Uterus (tissue), 4 donors: ENCODE data around the gene EXOSC1. TPM values are rescaled to one million over a fixed set of nuclear protein-coding genes. Genes with fewer than 3 reads are reported as not detected.
"Not testable (repeated sequence)": the region's sequence is repeated elsewhere in the genome, so short reads cannot be mapped to it uniquely, and the experiment has no call there.

Source experiments
- DNase-seq, 2 donors: peaks; one replicate each; pipeline ENCODE4 v3.0.0-alpha.2; 2019 to 2020
- H3K27ac ChIP-seq, 2 donors: fragments of 200-600 bp; sonication (generic); 1 replicate in 1 of 2; 2 replicates in 1 of 2; pipeline ENCODE4 v1.5.1; 2016 to 2018
- H3K27me3 ChIP-seq, 2 donors: fragments of 200-600 bp; sonication (generic); one replicate each; pipeline ENCODE4 v1.5.1; 2018 to 2019; ENCODE audit warnings: control low read depth in 1 of 2
- H3K36me3 ChIP-seq, 2 donors: fragments of 200-600 bp; sonication (generic); one replicate each; pipeline ENCODE4 v1.5.1; 2019; ENCODE audit warnings: control low read depth in 1 of 2
- H3K4me1 ChIP-seq, 2 donors: fragments of 200-600 bp; sonication (generic); one replicate each; pipeline ENCODE4 v1.5.1; 2018 to 2019; ENCODE audit warnings: control low read depth in 1 of 2
- H3K4me3 ChIP-seq, 2 donors: fragments of 200-600 bp; sonication (generic); 1 replicate in 1 of 2; 2 replicates in 1 of 2; pipeline ENCODE4 v1.5.1; 2018 to 2019; ENCODE audit warnings: mild to moderate bottlenecking in 1 of 2
- H3K9me3 ChIP-seq, 2 donors: fragments of 200-600 bp; sonication (generic); one replicate each; pipeline ENCODE4 v1.5.1; 2019; ENCODE audit warnings: control low read depth in 1 of 2
- POLR2A ChIP-seq, 2 donors: fragments of 450-650 bp; IDR thresholded peaks; one replicate each; pipeline ENCODE4 v1.6.1; 2016; ENCODE audit warnings: antibody characterized with exemption in 2 of 2, mild to moderate bottlenecking in 1 of 2, moderate library complexity in 1 of 2
- intact Hi-C: fragments of 100-400 bp; cut with DNase I; formaldehyde crosslinking; loops from one replicate; pipeline ENCODE4 v1.15.1; 2023; ENCODE audit warnings: low total_unique reads
- total RNA-seq, 4 donors: library from RNA; depleted of rRNA in 3 of 4; stranded (reverse); fragments of >200 nt in 3 of 4; gene quantifications; one replicate each; pipeline versions ENCODE4 v1.1.0 to v1.2.4, GENCODE V29; 2014 to 2023
- TF ChIP-seq, protein P1 (sequence below), 4 experiments: fragments of 200-600 bp in 2 of 4; fragments of 450-650 bp in 2 of 4; sonication (generic) in 2 of 4; IDR thresholded peaks; one replicate each; pipeline ENCODE4 v1.5.1; 2016 to 2019; ENCODE audit warnings: antibody characterized with exemption in 4 of 4, mild to moderate bottlenecking in 2 of 4, moderate library complexity in 1 of 4
- donor health status: DM: yes; HTN: yes; CAD: no.

EXOSC1 gene
- total RNA-seq, 4 donors from 2014 or later: 26.7 to 349 (median 48.3) TPM

DNA sequence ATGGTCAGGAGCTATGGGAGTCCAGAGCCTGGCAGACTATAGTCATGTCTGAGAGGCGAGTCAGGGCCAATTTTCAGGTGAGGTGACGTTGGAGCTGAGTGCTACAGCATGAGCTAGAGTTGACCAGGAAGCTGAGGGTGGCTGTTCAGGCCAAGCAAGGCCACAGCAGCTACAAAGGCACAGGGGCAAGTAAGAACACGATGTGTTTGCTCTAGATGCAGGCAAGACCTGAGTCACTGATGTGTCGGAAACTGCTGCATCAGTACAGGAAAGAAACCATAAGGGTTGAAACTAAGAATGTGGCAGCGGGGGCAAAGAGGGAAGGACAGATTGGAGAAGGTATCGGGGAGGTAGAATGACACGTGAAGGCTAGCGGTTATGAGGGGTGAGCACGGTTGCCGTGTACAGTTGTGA lies 32.9 kb downstream of the EXOSC1 start:
- TF ChIP-seq, protein P1, sequence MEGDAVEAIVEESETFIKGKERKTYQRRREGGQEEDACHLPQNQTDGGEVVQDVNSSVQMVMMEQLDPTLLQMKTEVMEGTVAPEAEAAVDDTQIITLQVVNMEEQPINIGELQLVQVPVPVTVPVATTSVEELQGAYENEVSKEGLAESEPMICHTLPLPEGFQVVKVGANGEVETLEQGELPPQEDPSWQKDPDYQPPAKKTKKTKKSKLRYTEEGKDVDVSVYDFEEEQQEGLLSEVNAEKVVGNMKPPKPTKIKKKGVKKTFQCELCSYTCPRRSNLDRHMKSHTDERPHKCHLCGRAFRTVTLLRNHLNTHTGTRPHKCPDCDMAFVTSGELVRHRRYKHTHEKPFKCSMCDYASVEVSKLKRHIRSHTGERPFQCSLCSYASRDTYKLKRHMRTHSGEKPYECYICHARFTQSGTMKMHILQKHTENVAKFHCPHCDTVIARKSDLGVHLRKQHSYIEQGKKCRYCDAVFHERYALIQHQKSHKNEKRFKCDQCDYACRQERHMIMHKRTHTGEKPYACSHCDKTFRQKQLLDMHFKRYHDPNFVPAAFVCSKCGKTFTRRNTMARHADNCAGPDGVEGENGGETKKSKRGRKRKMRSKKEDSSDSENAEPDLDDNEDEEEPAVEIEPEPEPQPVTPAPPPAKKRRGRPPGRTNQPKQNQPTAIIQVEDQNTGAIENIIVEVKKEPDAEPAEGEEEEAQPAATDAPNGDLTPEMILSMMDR (IDR thresholded peaks at IDR 0.05): no peak
- no peak for TF ChIP-seq POLR2A (IDR thresholded peaks at IDR 0.05)
- no peak for DNase-seq
- H3K4me3 ChIP-seq: no peak overlapping the region
- H3K9me3 ChIP-seq: no peaks in the 10 kb centered on the region
- H3K27me3 ChIP-seq: no peaks in the 10 kb centered on the region
- H3K36me3 ChIP-seq: no peaks in the 10 kb centered on the region
- H3K27ac ChIP-seq: no peak overlapping the region
- intact Hi-C loops: no loop called here
- H3K4me1 ChIP-seq: no peaks in the 10 kb centered on the region

DNA sequence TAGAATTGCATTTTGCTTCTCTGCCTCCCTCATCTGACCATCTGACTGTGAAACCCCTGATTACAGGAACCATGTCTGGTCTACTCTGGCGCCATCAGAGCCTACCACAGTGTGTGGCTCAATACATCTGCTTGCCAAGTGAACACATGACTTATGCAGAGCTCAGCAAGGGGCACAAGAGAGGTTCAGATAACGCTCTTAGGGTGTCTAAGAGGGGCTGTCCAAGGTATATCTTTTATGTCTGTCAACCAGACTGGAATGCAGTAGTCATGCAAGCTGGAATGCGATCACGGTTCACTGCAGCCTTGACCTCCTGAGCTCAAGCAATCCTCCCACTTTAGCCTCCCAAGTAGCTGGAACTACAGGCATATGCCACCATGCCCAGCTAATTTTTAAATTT lies 34.4 kb downstream of the EXOSC1 start:
- no peaks in the 10 kb centered on the region for H3K36me3 ChIP-seq
- H3K27ac ChIP-seq: no peak overlapping the region
- no peak for TF ChIP-seq POLR2A (IDR thresholded peaks at IDR 0.05)
- TF ChIP-seq, protein P1 (IDR thresholded peaks at IDR 0.05): no peak
- no peak for DNase-seq
- H3K27me3 ChIP-seq: no peaks in the 10 kb centered on the region
- no peak overlapping the region for H3K4me3 ChIP-seq
- no peaks in the 10 kb centered on the region for H3K4me1 ChIP-seq
- H3K9me3 ChIP-seq: no peaks in the 10 kb centered on the region
- intact Hi-C loops: no loop called here

DNA sequence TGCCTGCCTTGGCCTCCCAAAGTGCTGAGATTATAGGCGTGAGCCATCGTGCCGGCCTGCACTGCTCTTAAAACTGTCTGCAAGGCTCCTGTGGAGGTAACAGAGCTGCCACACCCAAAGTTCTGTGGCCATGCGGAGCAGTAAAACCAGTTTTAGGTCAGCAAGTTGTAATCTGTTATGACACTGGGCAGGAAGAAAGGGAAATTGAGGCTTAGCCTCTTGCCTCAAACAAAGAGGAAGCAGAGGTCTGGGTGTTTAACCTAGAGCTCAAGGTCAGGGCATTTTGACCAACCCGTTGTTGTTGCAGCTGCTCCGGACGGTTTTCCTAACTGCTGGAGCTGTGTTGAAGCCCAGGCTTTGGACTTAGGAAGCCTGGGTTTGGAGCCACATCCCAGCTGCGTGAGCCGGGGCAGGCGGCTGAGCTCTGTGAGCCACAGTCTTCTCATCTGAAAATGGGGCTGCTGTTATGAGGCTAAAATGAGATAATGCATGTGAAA lies 37.3 kb downstream of the EXOSC1 start:
- no peaks in the 10 kb centered on the region for H3K4me1 ChIP-seq
- no peak for DNase-seq
- H3K27me3 ChIP-seq: no peaks in the 10 kb centered on the region
- no peak overlapping the region for H3K27ac ChIP-seq
- intact Hi-C loops: no loop called here
- no peak overlapping the region for H3K4me3 ChIP-seq
- TF ChIP-seq, protein P1 (IDR thresholded peaks at IDR 0.05): no peak
- TF ChIP-seq POLR2A (IDR thresholded peaks at IDR 0.05): no peak
- H3K9me3 ChIP-seq: no peaks in the 10 kb centered on the region
- no peaks in the 10 kb centered on the region for H3K36me3 ChIP-seq

- Histone ChIP-seq H3K9me3 (no peaks in the 10 kb centered on the region), H3K27me3 (no peaks in the 10 kb centered on the region), H3K27ac (no peak overlapping the region), H3K36me3 (no peaks in the 10 kb centered on the region), H3K4me3 (no peak overlapping the region), H3K4me1 (no peaks in the 10 kb centered on the region)
- DNase-seq: no peak
- TF ChIP-seq, protein P1 (IDR thresholded peaks at IDR 0.05): no peak
- no peak for TF ChIP-seq POLR2A (IDR thresholded peaks at IDR 0.05)
- intact Hi-C loops: no loop called here
Measured at GRCh38 chr10:97407952-97408248, 37.9 kb downstream of the EXOSC1 start.

- TF ChIP-seq, protein P1 (IDR thresholded peaks at IDR 0.05): peak; percentile 70 to 87 (median 72)
- no peak for TF ChIP-seq POLR2A (IDR thresholded peaks at IDR 0.05)
- H3K4me3 ChIP-seq: no peak overlapping the region
- H3K27me3 ChIP-seq: no peaks in the 10 kb centered on the region
- no peaks in the 10 kb centered on the region for H3K4me1 ChIP-seq
- no peak overlapping the region for H3K27ac ChIP-seq
- peak; percentile 39 to 63 for DNase-seq
- H3K9me3 ChIP-seq: no peaks in the 10 kb centered on the region
- H3K36me3 ChIP-seq: no peaks in the 10 kb centered on the region
- intact Hi-C loops: no loop called here
Measured at GRCh38 chr10:97407211-97407951, 38.4 kb downstream of the EXOSC1 start.

DNA sequence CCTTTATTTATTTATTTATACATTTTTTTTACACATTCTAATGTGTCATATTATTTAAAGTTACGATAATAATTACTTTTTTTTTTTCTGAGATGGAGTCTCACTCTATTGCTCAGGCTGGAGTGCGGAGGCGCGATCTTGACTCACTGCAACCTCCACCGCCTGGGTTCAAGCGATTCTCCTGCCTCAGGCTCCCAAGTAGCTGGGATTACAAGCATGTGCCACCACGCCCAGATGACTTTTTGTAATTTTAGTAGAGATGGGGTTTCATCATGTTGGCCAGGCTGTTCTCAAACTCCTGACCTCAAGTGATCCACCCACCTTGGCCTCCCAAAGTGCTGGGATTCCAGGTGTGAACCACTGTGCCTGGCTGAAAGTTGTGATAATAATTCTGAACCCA lies 39.3 kb downstream of the EXOSC1 start:
- H3K27ac ChIP-seq, intact Hi-C loops, H3K4me3 ChIP-seq, H3K4me1 ChIP-seq, DNase-seq, H3K27me3 ChIP-seq, H3K36me3 ChIP-seq, H3K9me3 ChIP-seq: not testable (repeated sequence)
